Stimulated activated CD4-positive, alpha-beta T cell treated with anti-CD3 and anti-CD28 coated beads, TNF-alpha, amount 100 ng/mL, for 4 hours (primary cell): ENCODE measurements around the gene PIGK.

Experiments
- DNase-seq, 3 experiments: peaks; one replicate each; pipeline ENCODE4 v3.0.0-alpha.2; 2020; ENCODE audit warnings: low read depth in 3 of 3

PIGK gene

GRCh38 chr1:77039111-77039510 is 180.1 kb downstream of the PIGK start:
- DNase-seq, result no peak
